SKM-1 (cell line): Measurements from ENCODE around the gene NECTIN1.
"Not testable (repeated sequence)": the region's sequence is repeated elsewhere in the genome, so short reads cannot be mapped to it uniquely, and the experiment has no call there.

Experiments
- DNase-seq: peaks from one replicate; lab custom pipeline; 2025; ENCODE audit not compliant: unreplicated experiment; lab: John Stamatoyannopoulos, UW

The NECTIN1 gene

DNA sequence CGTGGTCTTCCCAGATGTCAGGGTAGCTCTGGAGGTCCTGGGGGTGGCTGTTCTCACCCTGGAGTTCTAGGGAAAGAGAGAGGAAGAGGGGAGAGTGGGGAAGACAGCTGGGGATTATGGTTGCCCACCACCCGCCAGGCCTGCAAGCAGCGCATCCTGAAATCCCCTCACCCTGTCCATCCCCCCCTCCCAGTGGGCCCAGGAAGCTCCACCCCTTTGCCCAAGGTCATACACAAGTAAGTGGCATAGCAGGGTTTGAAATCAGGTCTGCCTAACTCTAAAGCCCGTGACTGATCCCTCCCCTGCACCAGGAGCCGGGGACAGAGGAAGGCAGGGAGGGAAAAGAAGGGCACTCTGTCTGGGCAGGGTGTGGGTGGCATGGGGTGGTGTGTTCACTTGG, 105.3 kb downstream of the NECTIN1 start:
- no peak for DNase-seq

DNA sequence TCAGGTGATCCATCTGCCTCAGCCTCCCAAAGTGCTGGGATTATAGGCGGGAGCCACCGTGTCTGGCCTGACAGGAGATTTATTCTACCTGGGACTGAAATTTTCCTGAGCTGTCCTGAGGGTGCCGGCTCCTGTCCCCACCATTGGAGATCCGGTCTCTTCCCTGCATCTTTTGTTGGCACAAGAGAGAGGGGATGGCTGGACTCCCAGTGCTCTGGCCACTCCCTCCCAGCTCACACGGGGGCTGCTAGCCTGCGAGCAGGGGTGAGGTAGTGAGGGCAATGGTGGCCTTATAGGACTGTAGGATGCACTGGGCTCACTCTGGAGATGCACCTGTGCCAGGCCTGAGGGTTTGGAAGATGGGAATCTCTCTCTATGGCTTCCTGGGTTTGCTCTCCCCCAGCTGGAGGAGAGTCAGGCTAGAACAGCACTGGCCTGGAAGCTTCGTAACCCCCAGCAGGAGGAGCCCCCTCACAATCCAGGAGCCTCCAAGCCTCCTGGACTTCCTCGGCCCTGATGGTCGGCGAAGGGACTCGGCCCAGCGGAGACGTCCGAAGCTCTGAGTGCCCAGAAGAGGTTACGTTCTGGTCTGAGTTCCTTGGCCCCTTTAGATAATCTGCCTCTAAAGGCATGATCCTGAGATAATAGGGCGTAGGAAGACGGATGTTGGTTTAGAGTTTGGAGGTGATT, 106.4 kb downstream of the NECTIN1 start:
- DNase-seq = no peak

DNA sequence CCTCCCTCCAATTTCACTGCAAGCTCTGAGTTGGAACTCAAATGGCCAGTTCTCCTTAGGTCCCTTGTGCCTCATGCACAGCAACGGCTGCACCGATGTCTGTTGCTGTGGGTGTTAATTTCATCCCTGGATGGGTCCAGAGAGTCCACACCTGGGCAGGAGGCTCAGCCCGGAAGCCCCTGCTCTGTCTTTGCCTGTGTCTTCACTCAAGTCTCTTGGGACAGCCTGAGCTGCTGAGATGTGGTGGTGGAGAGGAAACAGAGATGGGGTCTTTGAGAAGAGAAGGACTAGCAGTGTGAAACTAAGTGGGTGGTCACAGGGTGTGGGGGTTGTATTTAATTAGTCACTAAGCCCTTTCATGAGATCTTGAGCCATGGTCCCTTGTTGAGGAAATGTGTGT, 109.3 kb downstream of the NECTIN1 start:
- no peak for DNase-seq

DNA sequence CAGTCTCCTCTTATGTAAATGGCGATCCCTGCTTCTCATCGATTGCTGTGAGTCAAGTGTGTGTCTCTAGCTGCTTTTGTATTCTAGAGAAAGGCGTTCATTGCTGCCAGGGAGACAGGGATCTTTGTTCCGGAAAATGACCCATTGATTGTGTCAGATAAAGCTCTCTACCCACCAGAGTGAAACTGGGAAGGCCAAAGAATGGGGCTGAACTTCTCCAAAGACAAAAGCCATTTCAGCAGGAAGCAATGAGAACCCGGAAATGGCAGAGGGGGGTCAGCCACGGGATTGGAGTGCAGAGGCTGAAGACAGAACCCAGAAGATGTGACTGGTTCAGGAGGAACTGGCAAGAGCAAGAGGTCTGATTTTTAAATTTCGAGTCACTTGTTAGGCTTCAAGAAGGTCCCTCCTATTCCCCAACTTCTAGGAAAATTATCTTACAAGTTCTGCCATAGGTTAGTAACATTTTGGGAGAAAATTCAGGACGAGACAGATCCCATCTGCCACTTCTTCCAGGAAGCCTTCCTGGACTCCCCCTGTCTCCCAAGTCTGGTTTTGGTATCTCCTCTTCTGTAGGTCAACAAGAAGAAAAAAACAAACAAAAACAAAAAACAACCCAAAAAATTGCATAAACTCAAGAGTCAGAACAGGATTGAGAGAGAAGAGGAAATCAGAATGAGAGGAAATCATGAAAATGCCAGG, 110.6 kb downstream of the NECTIN1 start:
- no peak for DNase-seq

DNA sequence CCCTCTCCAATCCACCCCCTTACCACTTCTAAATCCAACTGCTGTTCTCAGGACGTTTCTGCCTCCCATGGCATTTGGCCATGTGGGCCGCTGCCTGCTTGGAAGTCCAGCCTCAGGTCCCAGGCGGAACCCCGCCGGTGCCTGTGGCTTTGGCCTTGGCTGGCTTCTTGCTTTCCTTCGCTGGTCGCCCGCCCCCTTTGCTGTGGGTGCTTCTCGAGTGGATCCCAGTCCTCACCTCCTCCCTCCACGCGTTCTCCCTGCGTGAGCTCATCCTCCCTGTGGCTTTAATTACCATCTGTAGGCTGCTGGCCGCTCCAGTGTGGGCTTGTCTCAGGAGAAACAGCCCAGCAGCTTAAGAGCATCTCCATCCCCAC, 111.7 kb downstream of the NECTIN1 start:
- DNase-seq = no peak

DNA sequence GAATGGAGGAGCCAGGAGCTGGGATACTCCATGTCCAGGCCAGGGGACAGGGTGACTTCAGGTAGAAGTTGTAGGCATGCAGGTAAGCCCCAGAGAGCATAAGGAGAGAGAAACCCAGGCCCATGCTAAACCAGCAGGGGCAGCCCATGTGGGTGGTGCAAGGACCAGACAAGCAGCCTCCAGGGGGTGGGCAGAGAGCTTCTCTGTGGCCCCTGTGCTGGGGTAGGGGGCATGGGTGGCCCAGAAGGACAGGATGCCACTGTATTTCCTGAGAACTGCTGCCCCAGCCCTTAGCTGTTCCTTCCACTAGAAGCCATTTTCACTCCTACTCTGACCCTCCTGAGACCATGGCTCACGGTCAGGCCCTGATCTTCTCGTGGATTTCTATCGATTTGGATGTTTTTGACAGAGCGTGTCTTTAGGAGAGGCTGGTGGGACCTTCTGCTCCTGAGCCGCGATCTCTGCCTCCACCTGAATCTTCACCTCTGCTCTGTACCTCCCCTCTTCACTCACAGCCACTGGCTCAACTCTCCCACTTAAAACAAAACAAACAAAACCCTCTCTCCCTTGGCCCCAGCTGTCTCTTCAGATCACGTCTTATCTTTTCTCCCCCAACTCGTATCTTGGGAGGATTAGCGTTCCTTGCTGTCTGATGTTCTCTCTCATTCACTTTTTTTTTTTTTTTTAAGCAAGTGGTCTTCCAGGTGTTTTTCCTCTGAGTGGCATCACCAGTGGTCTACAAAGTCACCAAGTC, 112.2 kb downstream of the NECTIN1 start:
- no peak for DNase-seq

DNA sequence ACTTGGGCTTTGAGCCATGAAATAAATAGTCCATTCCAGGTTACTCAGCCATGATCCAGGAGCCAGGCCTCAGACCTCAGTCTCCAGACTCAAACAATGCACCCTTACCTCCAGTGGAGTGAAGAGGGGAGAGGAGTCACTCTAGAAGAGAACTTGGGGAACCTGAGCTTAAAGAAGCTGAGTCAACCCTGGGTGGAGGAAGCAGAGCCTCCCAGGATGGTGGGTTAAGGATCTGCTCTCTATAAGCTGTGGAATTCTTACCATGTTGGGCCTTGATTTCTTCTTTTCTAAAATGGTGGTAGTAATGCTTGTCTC, 113.2 kb downstream of the NECTIN1 start:
- DNase-seq = no peak

DNA sequence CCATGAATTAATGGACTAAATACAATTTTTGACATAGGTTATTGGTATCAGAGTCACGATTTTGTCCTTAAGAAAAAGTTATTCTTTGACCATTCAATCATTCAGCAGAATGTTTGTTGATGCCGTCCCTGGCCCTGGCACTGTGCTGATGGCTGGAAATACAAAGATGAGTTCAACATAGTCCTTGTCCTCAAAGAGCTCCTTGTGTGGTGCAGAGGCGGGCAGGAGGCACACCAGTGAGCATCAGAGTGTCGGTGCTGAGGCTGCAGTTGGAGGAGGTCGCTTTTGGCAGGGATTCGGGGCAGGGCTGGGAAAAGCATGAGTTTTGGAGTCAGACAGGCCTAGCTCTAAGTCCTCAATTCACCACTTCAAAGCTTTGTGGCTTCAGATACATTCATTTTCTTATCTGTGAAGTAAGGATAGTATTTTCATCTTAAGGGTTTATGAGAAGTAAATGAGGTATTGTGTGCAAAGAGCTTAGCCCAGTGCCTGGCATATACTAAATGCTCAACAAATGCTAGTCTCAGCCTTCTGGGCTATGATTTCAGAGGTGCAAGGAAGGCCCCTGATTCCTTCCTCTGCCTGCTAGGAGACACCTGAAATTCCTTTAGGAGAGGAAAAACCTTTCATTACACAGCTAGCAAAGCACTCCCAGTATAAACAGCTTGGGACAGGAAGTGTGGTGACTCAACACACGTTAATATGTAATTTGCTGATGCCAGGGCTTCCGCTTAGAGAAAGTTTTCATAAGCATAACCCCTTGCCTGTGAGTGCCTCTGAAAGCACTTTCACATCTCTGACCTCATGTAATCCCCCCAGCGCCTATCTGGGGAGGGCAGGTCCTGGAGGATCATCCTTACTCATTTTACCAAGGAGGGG, 113.8 kb downstream of the NECTIN1 start:
- DNase-seq = no peak

DNA sequence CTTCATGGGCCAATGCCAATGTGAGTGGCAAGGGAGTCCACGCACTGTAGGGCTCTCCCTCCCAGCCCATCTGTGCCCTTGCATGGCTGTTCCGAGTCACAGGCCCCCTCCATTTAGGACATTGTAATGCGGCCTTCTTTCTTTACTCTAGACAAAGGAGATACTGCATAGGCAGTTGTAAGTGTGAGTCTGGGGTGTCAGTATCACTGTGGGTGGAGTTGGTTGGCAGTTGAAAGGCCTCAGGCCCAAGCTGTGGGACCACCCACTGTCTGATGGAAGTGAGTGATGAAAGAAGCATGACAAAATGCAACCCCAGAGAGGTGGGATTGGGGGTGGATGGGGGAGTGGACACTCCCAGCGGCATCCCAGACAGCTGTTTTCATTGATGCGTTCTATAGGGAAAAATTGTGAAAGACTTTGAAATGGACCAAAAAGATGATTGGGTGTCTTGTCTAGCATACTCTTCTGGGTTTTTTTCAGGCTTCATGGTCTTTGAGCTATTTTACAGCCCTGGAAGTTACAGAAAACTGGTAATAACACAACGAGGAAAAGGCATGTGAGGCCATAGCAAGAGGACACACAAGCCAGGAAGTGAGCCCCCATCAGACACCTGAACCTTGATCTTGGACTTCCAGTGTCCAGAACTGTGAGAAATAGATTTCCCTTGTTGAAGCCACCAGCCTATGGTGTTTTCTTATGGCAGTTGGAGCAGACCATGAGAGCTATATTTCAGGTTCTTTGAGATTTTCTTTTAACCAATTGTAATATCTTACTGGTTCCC, 114.6 kb downstream of the NECTIN1 start:
- DNase-seq = no peak

DNA sequence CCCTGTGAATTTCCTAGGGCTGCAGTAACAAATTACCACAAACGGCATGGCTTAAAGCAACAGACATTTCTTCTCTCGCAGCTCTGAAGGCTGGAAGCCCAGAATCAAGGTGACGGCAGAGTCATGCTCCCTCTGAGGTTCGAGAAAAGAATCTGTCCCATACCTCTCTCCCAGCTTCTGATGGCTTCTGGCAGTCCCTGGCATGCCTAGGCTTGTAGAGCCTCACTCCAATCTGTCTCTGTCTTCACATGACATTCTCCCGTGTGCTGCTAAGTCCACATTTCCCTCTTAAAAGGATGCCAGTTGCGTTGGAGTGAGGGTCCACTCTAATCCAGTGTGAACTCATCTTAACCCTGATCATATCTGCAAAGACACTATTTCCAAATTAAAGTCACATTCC, 116.2 kb downstream of the NECTIN1 start:
- no peak for DNase-seq

DNA sequence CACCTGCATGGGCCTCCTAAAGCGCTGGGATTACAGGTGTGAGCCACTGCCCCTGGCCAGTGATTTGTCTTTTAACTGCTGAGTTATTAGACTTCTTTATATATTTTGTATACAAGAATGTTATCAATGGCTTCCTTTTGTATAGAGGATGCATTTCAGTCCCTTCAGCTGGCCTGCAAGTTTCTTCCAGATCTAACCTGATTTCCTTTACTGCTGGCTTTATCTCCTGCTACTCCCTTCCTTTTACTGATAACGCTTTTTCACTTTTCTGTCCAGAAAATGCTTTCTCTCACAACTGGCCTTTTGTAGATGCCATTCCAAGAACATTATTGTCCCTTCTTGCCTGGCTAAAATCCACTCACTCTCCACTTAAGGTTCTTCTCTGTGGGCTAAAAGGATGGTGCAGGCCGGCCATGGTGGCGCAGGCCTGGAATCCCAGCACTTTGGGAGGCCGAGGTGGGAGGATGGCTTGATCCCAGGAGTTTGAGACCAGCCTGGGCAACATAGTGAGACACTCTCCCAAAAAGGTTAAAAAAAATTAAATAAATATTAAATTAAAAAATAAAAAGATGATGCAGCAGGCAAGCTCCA, 118.1 kb downstream of the NECTIN1 start:
- no peak for DNase-seq

DNA sequence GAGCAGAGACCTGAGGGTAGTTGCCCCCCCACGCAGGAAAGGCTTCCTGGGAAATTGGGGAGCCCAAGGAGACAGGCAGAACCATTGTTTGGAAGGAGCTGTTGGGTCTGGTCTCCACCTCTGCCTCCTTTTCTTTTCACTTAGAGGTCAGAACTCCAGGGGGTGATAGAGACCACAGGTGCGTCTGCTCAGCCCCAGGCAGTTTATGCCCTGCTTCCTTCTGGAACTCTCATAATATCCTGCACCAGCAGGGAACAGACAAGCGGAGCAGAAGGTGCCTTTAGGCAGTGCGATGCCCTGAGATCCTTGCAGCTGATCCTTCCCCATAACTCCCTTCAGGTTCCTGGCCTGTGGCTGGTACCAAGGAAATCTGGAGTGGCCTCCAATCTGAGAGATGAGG, 120.2 kb downstream of the NECTIN1 start:
- DNase-seq = no peak

DNA sequence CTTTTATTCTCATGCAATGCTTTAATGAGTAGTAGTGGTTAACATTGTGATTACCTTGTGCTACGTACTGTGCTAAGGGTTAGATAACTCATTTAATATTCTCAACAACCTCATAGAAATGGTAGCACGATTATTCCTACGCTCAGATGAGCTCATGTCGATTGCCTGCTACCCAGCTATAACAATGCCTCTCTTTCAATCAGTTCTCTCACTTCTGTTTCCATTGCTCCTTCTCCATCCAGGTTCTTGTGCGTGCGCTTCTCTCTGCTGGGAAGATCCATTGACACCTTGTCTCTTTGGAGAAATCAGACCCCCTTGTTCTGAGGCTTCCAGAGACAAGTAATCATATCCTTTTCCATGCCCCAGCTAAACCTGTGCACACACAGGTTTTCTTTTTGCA, 120.8 kb downstream of the NECTIN1 start:
- DNase-seq = no peak

DNA sequence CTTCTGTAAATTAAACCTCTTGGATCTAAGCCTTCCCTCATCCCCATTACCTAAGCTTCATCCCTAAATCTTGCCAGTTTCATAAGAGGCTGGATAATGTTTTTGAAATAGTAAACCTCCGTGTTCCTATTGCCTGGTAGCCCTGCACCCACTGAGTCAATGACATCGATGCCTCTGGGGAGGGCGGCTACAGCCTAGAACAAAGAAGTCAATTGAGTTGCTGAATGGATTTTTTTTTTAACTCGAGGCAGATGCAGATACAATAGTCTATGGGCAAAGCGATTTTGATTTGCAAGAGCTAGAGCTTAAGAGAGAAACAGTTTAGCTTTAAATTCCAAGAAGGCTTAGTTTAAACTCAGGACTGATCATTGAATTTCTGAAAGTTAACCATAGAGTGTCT, 121.3 kb downstream of the NECTIN1 start:
- no peak for DNase-seq

DNA sequence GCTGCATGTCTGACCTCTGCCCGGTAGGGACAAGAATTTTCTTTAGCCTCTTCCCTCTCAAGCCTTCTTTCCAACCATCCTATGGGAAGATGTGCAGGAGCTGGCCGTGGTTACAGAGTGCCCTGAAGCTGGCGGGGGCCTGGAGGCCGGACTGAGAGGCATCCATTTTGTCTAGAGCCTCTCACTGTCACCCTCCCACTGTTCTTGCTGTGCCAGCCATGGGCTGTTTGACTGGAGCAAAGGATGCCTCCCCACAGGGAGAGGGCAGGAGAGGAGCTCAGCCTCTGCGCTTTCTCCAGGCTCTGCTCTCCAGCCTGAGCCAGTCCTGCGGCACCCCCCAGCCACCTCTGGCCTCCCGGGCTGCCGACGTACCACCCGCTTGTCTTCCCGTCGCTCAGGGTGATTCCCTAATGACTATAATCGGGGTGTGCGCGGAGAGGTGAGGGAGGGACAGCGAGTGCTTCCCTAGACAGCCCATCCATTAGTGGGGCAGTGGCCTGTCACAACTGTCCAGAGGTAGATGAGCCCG, 123.8 kb downstream of the NECTIN1 start:
- no peak for DNase-seq

DNA sequence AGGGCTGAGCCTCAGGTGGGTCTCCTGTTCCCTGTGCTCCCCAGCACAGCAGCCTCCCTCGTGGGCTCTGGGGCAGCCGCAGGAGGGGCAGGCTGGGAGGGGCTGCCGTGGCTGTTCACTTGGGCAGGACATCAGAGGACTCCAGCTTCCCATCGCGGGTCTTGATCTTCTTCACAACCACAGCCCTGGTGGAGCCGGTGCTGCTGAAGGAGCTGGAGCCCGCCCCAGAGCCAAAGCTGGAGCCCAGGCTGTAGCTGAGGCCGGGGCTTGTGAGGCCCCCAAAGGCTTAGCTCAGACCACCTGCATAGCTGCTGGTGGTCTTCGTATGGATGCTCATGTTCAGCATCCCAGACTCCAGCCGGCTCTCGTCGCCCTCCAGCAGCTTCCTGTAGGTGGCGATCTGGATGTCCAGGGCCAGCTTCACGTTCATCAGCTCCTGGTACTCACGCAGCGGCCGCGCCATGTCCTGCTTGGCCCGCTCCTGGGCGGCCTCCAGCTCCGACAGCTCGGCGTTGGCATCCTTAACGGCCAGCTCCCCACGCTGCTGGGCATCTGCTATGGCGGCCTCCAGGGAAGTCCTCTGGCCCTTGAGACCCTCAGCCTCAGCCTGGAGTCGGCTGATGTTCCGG, 126.1 kb downstream of the NECTIN1 start:
- DNase-seq = no peak

DNA sequence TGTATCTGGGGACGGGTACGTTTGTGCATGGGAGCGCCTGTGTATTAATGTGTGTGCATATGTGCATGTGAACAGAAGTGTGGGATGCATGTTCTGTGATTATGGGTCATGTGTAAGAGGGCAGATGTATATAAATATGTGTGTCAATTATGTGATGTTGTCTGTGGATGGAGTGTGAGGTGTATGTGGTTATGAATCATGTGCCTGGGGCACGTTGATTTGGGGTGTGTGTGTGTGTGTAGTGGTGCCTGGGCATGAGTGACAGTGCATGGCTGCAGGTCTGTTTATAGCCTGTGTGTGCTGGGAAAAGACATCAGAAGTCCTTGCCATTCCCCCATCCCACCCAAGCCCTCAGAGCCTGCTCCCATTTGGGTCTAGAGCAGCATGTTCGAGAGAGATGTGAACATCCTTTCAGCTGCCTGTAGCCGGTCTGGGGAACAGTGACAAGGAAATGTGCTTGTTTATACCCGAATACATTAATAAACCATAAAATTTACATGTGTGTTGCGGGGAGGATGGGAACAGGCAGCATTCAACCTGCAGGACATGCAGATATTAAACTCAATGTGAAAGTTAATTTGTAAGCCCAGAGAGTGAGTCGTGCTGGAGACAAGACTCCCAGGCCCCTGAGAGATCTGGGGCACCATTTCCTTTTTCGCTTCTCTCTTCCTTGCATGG, 129.0 kb downstream of the NECTIN1 start:
- DNase-seq = no peak

DNA sequence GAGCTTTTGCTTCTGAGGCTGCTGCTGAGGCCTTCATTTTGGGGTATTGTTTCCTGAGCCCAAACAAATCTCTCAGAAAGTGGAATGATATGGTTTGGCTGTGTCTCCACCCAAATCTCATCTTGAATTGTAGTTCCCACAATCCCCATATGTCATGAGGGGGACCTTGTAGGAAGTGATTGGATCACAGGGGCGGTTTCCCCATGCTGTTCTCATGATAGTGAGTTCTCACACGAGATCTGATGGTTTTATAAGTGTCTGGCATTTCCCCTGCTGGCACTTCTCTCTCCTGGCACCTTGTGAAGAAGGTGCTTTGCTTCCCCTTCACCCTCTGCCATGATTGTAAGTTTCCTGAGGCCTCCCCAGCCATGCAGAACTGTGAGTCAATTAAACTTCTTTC, 133.1 kb downstream of the NECTIN1 start:
- not testable (repeated sequence) for DNase-seq

DNA sequence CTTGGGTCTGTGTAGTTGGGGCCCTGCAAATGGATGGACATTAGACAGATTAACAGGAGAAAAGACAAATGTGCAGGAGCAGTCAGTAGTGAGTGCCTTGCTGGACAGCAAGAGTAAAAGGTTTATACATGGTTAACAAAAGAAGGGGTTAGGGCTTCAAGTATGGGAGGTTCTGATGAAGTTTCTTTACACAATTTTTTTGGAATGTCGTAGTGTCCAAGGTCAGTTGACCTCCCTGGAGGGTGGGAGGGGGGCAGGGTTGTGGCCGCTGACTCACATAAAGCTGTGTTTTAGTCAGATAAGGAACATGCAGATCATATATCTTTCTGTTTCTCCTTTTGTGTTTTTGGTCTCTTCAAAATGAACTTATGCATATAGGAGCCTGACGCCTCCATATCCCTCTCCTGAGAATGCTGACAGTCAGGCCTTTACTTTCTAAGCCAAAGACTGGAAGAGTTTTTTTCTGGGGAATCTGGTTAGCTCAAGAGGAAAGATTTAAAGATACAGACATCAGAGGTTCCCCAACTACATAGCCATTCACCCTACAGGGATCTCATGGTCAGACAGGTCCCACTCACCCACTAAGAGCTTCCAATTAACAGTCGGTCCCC, 134.3 kb downstream of the NECTIN1 start:
- no peak for DNase-seq
